Type B pancreatic cell (in vitro differentiated cells): ENCODE results near the gene OR2AG2. TPM values are rescaled to one million over a fixed set of nuclear protein-coding genes. Genes with fewer than 3 reads are reported as not detected.

ENCODE experiments used
- DNase-seq: peaks from one replicate; pipeline ENCODE4 v3.0.0; 2021; ENCODE audit warnings: mixed read lengths; ENCODE audit not compliant: unreplicated experiment; ENCODE audit errors: extremely low spot score
- H3K27ac Mint-ChIP-seq: 2 replicates; pipeline ENCODE4 v1.8.0; 2021; ENCODE audit warnings: mild to moderate bottlenecking, mixed read lengths
- H3K27me3 Mint-ChIP-seq: 2 replicates; pipeline ENCODE4 v1.8.0; 2021; ENCODE audit warnings: mixed read lengths
- H3K36me3 Mint-ChIP-seq: 2 replicates; pipeline ENCODE4 v1.8.0; 2021; ENCODE audit warnings: mixed read lengths
- H3K4me1 Mint-ChIP-seq: one replicate; pipeline ENCODE4 v1.8.0; 2021; ENCODE audit warnings: mixed read lengths; ENCODE audit not compliant: unreplicated experiment
- H3K4me3 Mint-ChIP-seq: 2 replicates; pipeline ENCODE4 v1.8.0; 2021; ENCODE audit warnings: mild to moderate bottlenecking, mixed read lengths
- H3K9me3 Mint-ChIP-seq: 2 replicates; pipeline ENCODE4 v1.8.0; 2021; ENCODE audit warnings: mixed read lengths
- CTCF ChIP-seq: fragments of 200-600 bp; sonication (generic); conservative IDR thresholded peaks from 2 replicates; pipeline ENCODE4 v1.5.0; 2021; ENCODE audit warnings: antibody characterized with exemption, mild to moderate bottlenecking
- total RNA-seq: library from RNA; stranded (reverse); gene quantifications from 2 replicates; pipeline ENCODE4 v1.2.1, GENCODE V29; 2021; ENCODE audit warnings: low replicate concordance

The OR2AG2 gene
- total RNA-seq, 1 donor from 2014 or later, result 0.07 TPM

GRCh38 chr11:6799402-6799801 is 27.6 kb upstream of the OR2AG2 start, which contains the start of gene OR6A2:
Gene OR6A2, minus strand, starts transcription at chr11:6799689. Its CDS starts 3,981 bp downstream, at chr11:6795708.
- no peak within 1 kb of the TSS for H3K4me3 Mint-ChIP-seq

GRCh38 chr11:6794639-6795038 is 22.9 kb upstream of the OR2AG2 start:
- H3K27ac Mint-ChIP-seq, result no peak overlapping the region
- H3K9me3 Mint-ChIP-seq, result no peaks in the 10 kb centered on the region
- no peak overlapping the region for H3K4me3 Mint-ChIP-seq
- DNase-seq, result no peak
- H3K27me3 Mint-ChIP-seq, result no peaks in the 10 kb centered on the region
- no peak for TF ChIP-seq CTCF
- no peaks in the 10 kb centered on the region for H3K36me3 Mint-ChIP-seq
- no peaks in the 10 kb centered on the region for H3K4me1 Mint-ChIP-seq

More at GRCh38 chr11:6799402-6799801, 27.6 kb upstream of the OR2AG2 start, which contains the start of gene OR6A2:
- no peak for DNase-seq
- H3K9me3 Mint-ChIP-seq, result peaks cover 7% of the 10 kb centered on the region
- no peaks in the 10 kb centered on the region for H3K4me1 Mint-ChIP-seq
- TF ChIP-seq CTCF, result no peak
- no peaks in the 10 kb centered on the region for H3K36me3 Mint-ChIP-seq
- no peaks in the 10 kb centered on the region for H3K27me3 Mint-ChIP-seq
- H3K27ac Mint-ChIP-seq, result no peak within 1 kb of the TSS

GRCh38 chr11:6790546-6790945 is 18.8 kb upstream of the OR2AG2 start:
- H3K9me3 Mint-ChIP-seq, result no peaks in the 10 kb centered on the region
- H3K36me3 Mint-ChIP-seq, result no peaks in the 10 kb centered on the region
- no peak overlapping the region for H3K27ac Mint-ChIP-seq
- TF ChIP-seq CTCF, result no peak
- H3K27me3 Mint-ChIP-seq, result no peaks in the 10 kb centered on the region
- H3K4me3 Mint-ChIP-seq, result no peak overlapping the region
- no peak for DNase-seq
- no peaks in the 10 kb centered on the region for H3K4me1 Mint-ChIP-seq

- H3K36me3 Mint-ChIP-seq, result no peaks in the 10 kb centered on the region
- H3K27ac Mint-ChIP-seq, result no peak within 1 kb of the TSS
- TF ChIP-seq CTCF, result no peak
Measured at GRCh38 chr11:6782720-6783119, 10.9 kb upstream of the OR2AG2 start, which contains the start of gene OR2AG1. Gene OR2AG1, plus strand, starts transcription at chr11:6783020. Its CDS starts 2,018 bp downstream, at chr11:6785038.

GRCh38 chr11:6780829-6781228 is 9.1 kb upstream of the OR2AG2 start:
- Mint-ChIP-seq H3K4me1 (no peaks in the 10 kb centered on the region), H3K4me3 (no peak overlapping the region), H3K27me3 (no peaks in the 10 kb centered on the region), H3K27ac (no peak overlapping the region), H3K36me3 (no peaks in the 10 kb centered on the region), H3K9me3 (no peaks in the 10 kb centered on the region)
- DNase-seq, result no peak
- no peak for TF ChIP-seq CTCF

More at GRCh38 chr11:6782720-6783119, 10.9 kb upstream of the OR2AG2 start, which contains the start of gene OR2AG1:
- no peaks in the 10 kb centered on the region for H3K4me1 Mint-ChIP-seq
- no peak within 1 kb of the TSS for H3K4me3 Mint-ChIP-seq
- DNase-seq, result no peak
- no peaks in the 10 kb centered on the region for H3K27me3 Mint-ChIP-seq
- H3K9me3 Mint-ChIP-seq, result no peaks in the 10 kb centered on the region

- H3K36me3 Mint-ChIP-seq, result no peaks in the 10 kb centered on the region
- no peak overlapping the region for H3K4me3 Mint-ChIP-seq
Measured at GRCh38 chr11:6778518-6778917, 6.7 kb upstream of the OR2AG2 start.

More at GRCh38 chr11:6778518-6778917, 6.7 kb upstream of the OR2AG2 start:
- H3K4me1 Mint-ChIP-seq, result no peaks in the 10 kb centered on the region
- no peak for TF ChIP-seq CTCF
- H3K27ac Mint-ChIP-seq, result no peak overlapping the region
- no peaks in the 10 kb centered on the region for H3K9me3 Mint-ChIP-seq
- H3K27me3 Mint-ChIP-seq, result peaks cover 3% of the 10 kb centered on the region
- no peak for DNase-seq
